H1 (cell line): ENCODE results near the gene ZCCHC9.

Experiments
- CBX5 ChIP-seq: fragments of 300-800, 300-1000 bp; sonication (generic); IDR thresholded peaks from 2 replicates; pipeline ENCODE4 v1.7.1; 2016; ENCODE audit warnings: antibody characterized with exemption, low read length, low read depth
- CHD2 ChIP-seq: IDR thresholded peaks from 2 replicates; pipeline ENCODE4 v1.6.1; 2012; ENCODE audit warnings: low read length, improper control_type of control experiment
- CTCF ChIP-seq, 3 experiments: IDR thresholded peaks; 1 replicate in 2 of 3; 2 replicates in 1 of 3; pipeline versions ENCODE4 v1.5.1 to v1.6.1; 2011; ENCODE audit warnings: low read length in 3 of 3, mild to moderate bottlenecking in 3 of 3, inconsistent platforms in 2 of 3, low read depth in 1 of 3, moderate library complexity in 1 of 3; ENCODE audit not compliant: insufficient read depth in 1 of 3; ENCODE audit errors: control extremely low read depth in 1 of 3
- MAX ChIP-seq: IDR thresholded peaks from 2 replicates; pipeline ENCODE4 v1.6.1; 2012; ENCODE audit warnings: inconsistent platforms
- POLR2AphosphoS5 ChIP-seq: IDR thresholded peaks from 2 replicates; pipeline ENCODE4 v1.6.1; 2011; ENCODE audit warnings: low read depth, low read length
- RFX5 ChIP-seq: IDR thresholded peaks from 2 replicates; pipeline ENCODE4 v1.6.1; 2011; ENCODE audit warnings: low read depth, low read length, improper control_type of control experiment, borderline replicate concordance
- SP2 ChIP-seq: IDR thresholded peaks from 2 replicates; pipeline ENCODE4 v1.6.1; 2012; ENCODE audit warnings: mild to moderate bottlenecking, low read length, inconsistent platforms
- USF2 ChIP-seq: IDR thresholded peaks from 2 replicates; pipeline ENCODE4 v1.6.1; 2011; ENCODE audit warnings: low read length, improper control_type of control experiment

GRCh38 chr5:81313278-81313677, 11.9 kb downstream of the ZCCHC9 start:
- TF ChIP-seq SP2 (no peak), CHD2 (no peak), CBX5 (no peak), CTCF (IDR thresholded peaks at IDR 0.05; ENCODE audit: control extremely low read depth in 1 of 3, insufficient read depth in 1 of 3, low read depth in 1 of 3, low read length in 3 of 3) (no peak), POLR2AphosphoS5 (no peak), MAX (no peak), RFX5 (no peak), USF2 (no peak)
